Activated gamma-delta T cell treated with Interleukin-2 at 50 U/mL for 16 hours (primary cell): Measurements from ENCODE around the gene ATP6V1C2.

Experiments used
- DNase-seq: peaks from one replicate; pipeline ENCODE4 v3.0.0-alpha.2; 2020

Gene ATP6V1C2

GRCh38 chr2:10721396-10722251 is at the start of gene ATP6V1C2:
Gene ATP6V1C2, plus strand, starts transcription at chr2:10721630. Its CDS starts 1,220 bp downstream, at chr2:10722850.
- DNase-seq = no peak

GRCh38 chr2:10675131-10675530 is 46.3 kb upstream of the ATP6V1C2 start:
- no peak for DNase-seq

- no peak for DNase-seq
These were observed 43.2 kb upstream of the ATP6V1C2 start for GRCh38 chr2:10678225-10678624.

GRCh38 chr2:10680214-10680613 is 41.2 kb upstream of the ATP6V1C2 start:
- no peak for DNase-seq

- no peak for DNase-seq
These were observed 40.5 kb upstream of the ATP6V1C2 start for GRCh38 chr2:10680957-10681356.

GRCh38 chr2:10686176-10686730 is 35.2 kb upstream of the ATP6V1C2 start:
- DNase-seq = no peak

- DNase-seq = peak; percentile 8
These were observed 32.3 kb upstream of the ATP6V1C2 start for GRCh38 chr2:10688921-10689807.

GRCh38 chr2:10691521-10691920 is 29.9 kb upstream of the ATP6V1C2 start:
- no peak for DNase-seq

GRCh38 chr2:10700078-10700803 is 21.2 kb upstream of the ATP6V1C2 start:
- no peak for DNase-seq

GRCh38 chr2:10704034-10704594 is 17.3 kb upstream of the ATP6V1C2 start:
- DNase-seq = no peak

- DNase-seq = no peak
These were observed 15.4 kb upstream of the ATP6V1C2 start for GRCh38 chr2:10706033-10706432.

GRCh38 chr2:10707831-10708230 is 13.6 kb upstream of the ATP6V1C2 start:
- DNase-seq = no peak

- no peak for DNase-seq
These were observed 12.0 kb upstream of the ATP6V1C2 start for GRCh38 chr2:10709290-10709939.

- DNase-seq = no peak
These were observed 9.1 kb upstream of the ATP6V1C2 start for GRCh38 chr2:10712185-10712809.

- no peak for DNase-seq
These were observed 4.8 kb upstream of the ATP6V1C2 start for GRCh38 chr2:10716581-10716980.

GRCh38 chr2:10717628-10718027 is 3.8 kb upstream of the ATP6V1C2 start:
- DNase-seq = no peak

GRCh38 chr2:10720306-10720705 is 1.1 kb upstream of the ATP6V1C2 start:
- no peak for DNase-seq

- no peak for DNase-seq
These were observed 459 bp upstream of the ATP6V1C2 start for GRCh38 chr2:10720947-10721395.

- DNase-seq = no peak
These were observed 909 bp downstream of the ATP6V1C2 start for GRCh38 chr2:10722252-10722825.

GRCh38 chr2:10732924-10733565 is 11.6 kb downstream of the ATP6V1C2 start:
- no peak for DNase-seq
